Astrocyte (in vitro differentiated cells and primary cell): ENCODE measurements around the gene CTNNA2. TPM values are rescaled to one million over a fixed set of nuclear protein-coding genes. Genes with fewer than 3 reads are reported as not detected.

Experiments used
- DNase-seq: peaks from one replicate; pipeline ENCODE4 v3.0.0-alpha.2; 2010; ENCODE audit warnings: low read depth
- FAIRE-seq: peaks from 2 replicates; lab custom pipeline; 2011; peaks lifted over from hg19 to GRCh38; lab: Jason Lieb, UNC
- H2AFZ ChIP-seq: 2 replicates; pipeline ENCODE4 v1.6.0; 2012; ENCODE audit warnings: low read depth, low read length, inconsistent platforms
- H3K27ac ChIP-seq: 2 replicates; pipeline ENCODE4 v1.5.1; 2011; ENCODE audit warnings: low read depth, low read length, inconsistent platforms
- H3K27me3 ChIP-seq: 2 replicates; pipeline ENCODE4 v1.6.0; 2011; ENCODE audit warnings: low read length, inconsistent platforms; ENCODE audit not compliant: insufficient read depth
- H3K36me3 ChIP-seq: 2 replicates; pipeline ENCODE4 v1.5.1; 2011; ENCODE audit warnings: low read length, inconsistent platforms; ENCODE audit not compliant: insufficient read depth
- H3K4me1 ChIP-seq: 2 replicates; pipeline ENCODE4 v1.5.1; 2011; ENCODE audit warnings: low read length, inconsistent platforms; ENCODE audit not compliant: insufficient read depth
- H3K4me2 ChIP-seq: 2 replicates; pipeline ENCODE4 v1.6.0; 2012; ENCODE audit warnings: low read length, inconsistent platforms
- H3K4me3 ChIP-seq: 2 replicates; pipeline ENCODE4 v1.5.1; 2011; ENCODE audit warnings: low read depth, mild to moderate bottlenecking, low read length, inconsistent platforms; ENCODE audit not compliant: insufficient read depth
- H3K79me2 ChIP-seq: 2 replicates; pipeline ENCODE4 v1.6.0; 2012; ENCODE audit warnings: mild to moderate bottlenecking, low read length, inconsistent platforms; ENCODE audit not compliant: insufficient read depth
- H3K9ac ChIP-seq: 2 replicates; pipeline ENCODE4 v1.6.0; 2012; ENCODE audit warnings: mild to moderate bottlenecking, low read length, inconsistent platforms
- H3K9me3 ChIP-seq: 2 replicates; pipeline ENCODE4 v1.5.1; 2012; ENCODE audit warnings: low read depth, mild to moderate bottlenecking, low read length, inconsistent platforms; ENCODE audit not compliant: insufficient read depth
- H4K20me1 ChIP-seq: 2 replicates; pipeline ENCODE4 v1.6.0; 2012; ENCODE audit warnings: low read length, inconsistent platforms; ENCODE audit not compliant: insufficient read depth
- H3K27ac Mint-ChIP-seq: one replicate; pipeline ENCODE4 v1.8.0; 2021; ENCODE audit warnings: mild to moderate bottlenecking, mixed read lengths; ENCODE audit not compliant: unreplicated experiment
- H3K27me3 Mint-ChIP-seq: one replicate; pipeline ENCODE4 v1.8.0; 2021; ENCODE audit warnings: low read depth, mixed read lengths; ENCODE audit not compliant: unreplicated experiment
- H3K36me3 Mint-ChIP-seq: one replicate; pipeline ENCODE4 v1.8.0; 2021; ENCODE audit warnings: low read depth, mixed read lengths; ENCODE audit not compliant: unreplicated experiment
- H3K4me1 Mint-ChIP-seq: one replicate; pipeline ENCODE4 v1.8.0; 2021; ENCODE audit warnings: low read depth, mixed read lengths; ENCODE audit not compliant: unreplicated experiment
- H3K4me3 Mint-ChIP-seq: one replicate; pipeline ENCODE4 v1.8.0; 2021; ENCODE audit warnings: mild to moderate bottlenecking, moderate library complexity, mixed read lengths; ENCODE audit not compliant: unreplicated experiment
- H3K9me3 Mint-ChIP-seq: one replicate; pipeline ENCODE4 v1.8.0; 2021; ENCODE audit warnings: mild to moderate bottlenecking, mixed read lengths; ENCODE audit not compliant: unreplicated experiment
- EZH2 ChIP-seq: IDR thresholded peaks from 2 replicates; pipeline ENCODE4 v1.6.1; 2012; ENCODE audit warnings: mild to moderate bottlenecking, low read length, inconsistent platforms; ENCODE audit not compliant: insufficient read depth
- total RNA-seq: library from RNA; stranded (reverse); gene quantifications from 2 replicates; pipeline ENCODE4 v1.2.1, GENCODE V29; 2021
- TF ChIP-seq, protein P1 (sequence below): IDR thresholded peaks from 2 replicates; pipeline ENCODE4 v1.5.1; 2011; ENCODE audit warnings: low read depth, mild to moderate bottlenecking, inconsistent platforms, low read length, moderate library complexity; ENCODE audit not compliant: insufficient read depth

The CTNNA2 gene
- total RNA-seq, 1 donor from 2014 or later = 3.9 TPM

DNA sequence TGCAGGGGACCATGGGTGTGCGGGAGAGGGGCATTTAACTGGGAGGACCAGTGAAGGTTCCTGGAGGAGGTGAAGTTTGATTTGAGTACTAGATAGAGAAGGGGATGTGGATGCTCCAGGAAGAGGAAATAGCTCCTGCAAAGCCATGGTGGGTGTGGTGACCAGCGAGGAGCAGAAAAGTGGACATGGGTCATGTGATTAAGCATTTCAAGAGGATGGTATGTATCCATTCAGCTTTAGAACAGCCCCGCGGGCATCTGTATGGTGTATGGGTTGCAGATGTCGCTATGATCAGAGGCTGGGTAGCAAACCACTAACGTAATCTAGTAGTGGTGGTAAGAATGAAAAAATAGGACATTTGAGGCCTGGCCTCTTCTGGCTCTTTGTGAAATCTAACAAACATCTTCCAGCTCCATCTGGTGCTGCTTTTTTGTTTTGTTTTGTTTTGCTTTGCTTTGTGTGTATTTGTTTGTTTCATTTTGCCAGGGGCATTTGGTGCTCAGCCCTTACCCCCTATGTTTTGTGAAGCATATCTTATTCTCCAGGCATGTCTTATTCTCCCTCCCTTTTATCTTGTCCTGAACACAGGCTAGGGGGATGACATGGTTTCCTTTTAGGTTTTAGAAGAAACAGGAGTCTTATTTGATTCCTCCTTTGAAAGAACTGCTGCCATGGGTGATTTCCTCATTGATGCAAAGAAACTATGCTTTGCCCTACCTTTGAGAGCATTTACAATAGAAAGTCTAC is 565.6 kb downstream of the CTNNA2 start:
- Histone ChIP-seq H3K4me3 (no peak overlapping the region), H3K9me3 (no peaks in the 10 kb centered on the region), H3K79me2 (no peaks in the 10 kb centered on the region), H3K36me3 (no peaks in the 10 kb centered on the region), H3K4me1 (no peaks in the 10 kb centered on the region), H2AFZ (no peak overlapping the region), H4K20me1 (no peaks in the 10 kb centered on the region), H3K27me3 (no peaks in the 10 kb centered on the region), H3K27ac (no peak overlapping the region), H3K4me2 (no peak overlapping the region), H3K9ac (no peak overlapping the region)
- FAIRE-seq (no peak), DNase-seq (no peak)
- no peaks in the 10 kb centered on the region for H3K27me3 Mint-ChIP-seq
- H3K9me3 Mint-ChIP-seq = no peaks in the 10 kb centered on the region
- H3K27ac Mint-ChIP-seq = no peak overlapping the region
- TF ChIP-seq, protein P1, sequence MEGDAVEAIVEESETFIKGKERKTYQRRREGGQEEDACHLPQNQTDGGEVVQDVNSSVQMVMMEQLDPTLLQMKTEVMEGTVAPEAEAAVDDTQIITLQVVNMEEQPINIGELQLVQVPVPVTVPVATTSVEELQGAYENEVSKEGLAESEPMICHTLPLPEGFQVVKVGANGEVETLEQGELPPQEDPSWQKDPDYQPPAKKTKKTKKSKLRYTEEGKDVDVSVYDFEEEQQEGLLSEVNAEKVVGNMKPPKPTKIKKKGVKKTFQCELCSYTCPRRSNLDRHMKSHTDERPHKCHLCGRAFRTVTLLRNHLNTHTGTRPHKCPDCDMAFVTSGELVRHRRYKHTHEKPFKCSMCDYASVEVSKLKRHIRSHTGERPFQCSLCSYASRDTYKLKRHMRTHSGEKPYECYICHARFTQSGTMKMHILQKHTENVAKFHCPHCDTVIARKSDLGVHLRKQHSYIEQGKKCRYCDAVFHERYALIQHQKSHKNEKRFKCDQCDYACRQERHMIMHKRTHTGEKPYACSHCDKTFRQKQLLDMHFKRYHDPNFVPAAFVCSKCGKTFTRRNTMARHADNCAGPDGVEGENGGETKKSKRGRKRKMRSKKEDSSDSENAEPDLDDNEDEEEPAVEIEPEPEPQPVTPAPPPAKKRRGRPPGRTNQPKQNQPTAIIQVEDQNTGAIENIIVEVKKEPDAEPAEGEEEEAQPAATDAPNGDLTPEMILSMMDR = no peak
- no peak for TF ChIP-seq EZH2
- H3K36me3 Mint-ChIP-seq = no peaks in the 10 kb centered on the region
- no peaks in the 10 kb centered on the region for H3K4me1 Mint-ChIP-seq
- no peak overlapping the region for H3K4me3 Mint-ChIP-seq

DNA sequence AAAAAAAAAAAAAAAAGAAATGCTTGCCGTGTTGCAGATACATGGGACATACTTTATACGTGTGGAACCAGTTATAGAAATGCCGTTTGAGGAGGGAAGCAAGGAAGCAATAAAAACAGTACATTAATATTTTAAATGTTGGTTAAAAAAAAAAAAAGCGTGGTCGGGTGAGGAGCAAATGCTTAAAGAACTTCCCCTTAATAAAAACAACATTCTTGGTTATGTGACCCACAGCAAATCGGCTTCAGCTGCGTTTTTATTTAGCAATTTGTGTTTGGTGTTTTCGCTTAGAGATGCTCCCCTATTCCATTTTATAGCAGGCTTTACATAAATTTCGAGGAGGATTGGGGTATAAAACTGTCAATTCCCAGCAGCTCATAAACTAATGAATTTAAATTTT is 568.1 kb downstream of the CTNNA2 start:
- Mint-ChIP-seq H3K9me3 (no peaks in the 10 kb centered on the region), H3K27ac (no peak overlapping the region), H3K4me3 (no peak overlapping the region), H3K4me1 (no peaks in the 10 kb centered on the region), H3K27me3 (no peaks in the 10 kb centered on the region), H3K36me3 (no peaks in the 10 kb centered on the region)
- TF ChIP-seq EZH2 = no peak
- TF ChIP-seq, protein P1 = no peak
- H3K27me3 ChIP-seq = no peaks in the 10 kb centered on the region
- DNase-seq (no peak), FAIRE-seq (no peak)
- no peak overlapping the region for H2AFZ ChIP-seq
- H3K4me2 ChIP-seq = no peak overlapping the region
- H3K79me2 ChIP-seq = no peaks in the 10 kb centered on the region
- H3K9me3 ChIP-seq = no peaks in the 10 kb centered on the region
- no peaks in the 10 kb centered on the region for H4K20me1 ChIP-seq
- H3K4me1 ChIP-seq = no peaks in the 10 kb centered on the region
- no peaks in the 10 kb centered on the region for H3K36me3 ChIP-seq
- no peak overlapping the region for H3K27ac ChIP-seq
- H3K9ac ChIP-seq = no peak overlapping the region
- H3K4me3 ChIP-seq = no peak overlapping the region

DNA sequence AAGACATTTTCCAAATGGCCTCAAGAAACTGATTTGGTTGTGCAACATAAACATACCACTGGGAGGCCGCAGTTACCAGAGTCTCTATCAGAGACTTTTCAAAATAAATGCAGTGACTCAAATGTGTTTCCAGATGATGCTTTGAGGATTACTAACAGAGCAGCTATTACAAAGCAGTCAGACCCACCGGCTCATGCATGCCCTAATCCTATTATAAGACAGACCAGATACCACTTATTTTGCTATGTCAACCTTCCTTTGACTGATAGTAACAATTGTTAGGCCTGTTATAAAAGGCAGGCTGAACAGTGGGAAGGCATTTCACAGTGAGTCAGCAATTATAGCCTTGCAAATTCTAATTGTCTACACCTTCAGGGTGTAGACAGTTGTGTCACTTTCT is 574.0 kb downstream of the CTNNA2 start:
- Mint-ChIP-seq H3K27ac (no peak overlapping the region), H3K9me3 (no peaks in the 10 kb centered on the region), H3K36me3 (no peaks in the 10 kb centered on the region), H3K27me3 (peaks cover 4% of the 10 kb centered on the region), H3K4me1 (peaks cover 1% of the 10 kb centered on the region), H3K4me3 (no peak overlapping the region)
- no peak overlapping the region for H2AFZ ChIP-seq
- no peaks in the 10 kb centered on the region for H3K4me1 ChIP-seq
- H3K9me3 ChIP-seq = no peaks in the 10 kb centered on the region
- peak; percentile 86 for FAIRE-seq
- H3K27me3 ChIP-seq = no peaks in the 10 kb centered on the region
- DNase-seq = peak; percentile 49
- no peaks in the 10 kb centered on the region for H3K36me3 ChIP-seq
- H3K9ac ChIP-seq = no peak overlapping the region
- TF ChIP-seq, protein P1 = peak; percentile 18
- no peak for TF ChIP-seq EZH2
- H3K4me2 ChIP-seq = no peak overlapping the region
- H4K20me1 ChIP-seq = no peaks in the 10 kb centered on the region
- no peak overlapping the region for H3K27ac ChIP-seq
- no peak overlapping the region for H3K4me3 ChIP-seq
- H3K79me2 ChIP-seq = no peaks in the 10 kb centered on the region
